Activated T-cell treated with anti-CD3 and anti-CD28 coated beads for 4 hours (primary cell): ENCODE measurements around the gene STC2.
"Not testable (repeated sequence)": the region's sequence is repeated elsewhere in the genome, so short reads cannot be mapped to it uniquely, and the experiment has no call there.

Source experiments
- DNase-seq: peaks from one replicate; pipeline ENCODE4 v3.0.0-alpha.2; 2020

The STC2 gene

DNA sequence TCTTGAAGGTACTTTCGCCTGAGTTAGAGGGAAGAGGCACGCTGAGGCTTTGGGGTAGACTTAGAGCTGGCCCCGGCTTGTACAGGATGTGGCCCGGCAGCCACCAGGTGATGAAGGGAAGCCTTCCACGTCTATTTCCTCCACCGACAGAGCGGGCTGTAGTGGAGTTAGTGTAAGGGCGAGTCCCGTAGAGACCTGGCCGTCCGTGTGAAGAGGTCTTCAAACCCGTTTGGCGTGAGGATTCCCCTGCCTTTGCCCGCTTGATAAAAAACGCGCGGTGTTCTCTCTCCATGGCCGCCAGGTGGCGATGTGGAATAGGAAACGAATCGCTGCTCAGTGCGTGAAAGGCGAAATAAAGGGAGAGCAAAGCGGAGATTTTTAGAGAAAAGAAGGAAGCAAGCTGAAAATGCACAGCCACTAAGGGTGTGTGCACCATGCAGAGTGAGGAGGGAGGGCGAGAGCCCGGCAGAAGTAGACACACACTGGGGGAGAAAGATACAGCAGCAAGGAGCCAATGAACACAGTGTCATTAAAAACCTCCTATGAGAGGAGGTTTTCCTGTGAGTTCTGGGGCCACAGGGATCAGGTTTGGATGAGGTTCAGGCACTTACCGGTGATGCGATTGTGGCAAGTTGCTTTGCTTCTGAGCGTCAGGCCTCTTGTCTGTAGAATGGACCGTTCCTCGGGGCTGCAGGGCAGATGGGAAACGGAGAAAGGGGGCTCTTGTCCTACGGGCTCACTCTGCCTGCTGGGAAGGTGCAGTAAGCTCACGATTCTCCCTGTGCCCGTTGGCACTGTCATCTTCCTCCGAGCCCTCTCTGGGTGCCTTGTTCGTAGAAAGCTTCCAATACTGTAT lies 34.2 kb downstream of the STC2 start:
- peak; percentile 56 for DNase-seq

DNA sequence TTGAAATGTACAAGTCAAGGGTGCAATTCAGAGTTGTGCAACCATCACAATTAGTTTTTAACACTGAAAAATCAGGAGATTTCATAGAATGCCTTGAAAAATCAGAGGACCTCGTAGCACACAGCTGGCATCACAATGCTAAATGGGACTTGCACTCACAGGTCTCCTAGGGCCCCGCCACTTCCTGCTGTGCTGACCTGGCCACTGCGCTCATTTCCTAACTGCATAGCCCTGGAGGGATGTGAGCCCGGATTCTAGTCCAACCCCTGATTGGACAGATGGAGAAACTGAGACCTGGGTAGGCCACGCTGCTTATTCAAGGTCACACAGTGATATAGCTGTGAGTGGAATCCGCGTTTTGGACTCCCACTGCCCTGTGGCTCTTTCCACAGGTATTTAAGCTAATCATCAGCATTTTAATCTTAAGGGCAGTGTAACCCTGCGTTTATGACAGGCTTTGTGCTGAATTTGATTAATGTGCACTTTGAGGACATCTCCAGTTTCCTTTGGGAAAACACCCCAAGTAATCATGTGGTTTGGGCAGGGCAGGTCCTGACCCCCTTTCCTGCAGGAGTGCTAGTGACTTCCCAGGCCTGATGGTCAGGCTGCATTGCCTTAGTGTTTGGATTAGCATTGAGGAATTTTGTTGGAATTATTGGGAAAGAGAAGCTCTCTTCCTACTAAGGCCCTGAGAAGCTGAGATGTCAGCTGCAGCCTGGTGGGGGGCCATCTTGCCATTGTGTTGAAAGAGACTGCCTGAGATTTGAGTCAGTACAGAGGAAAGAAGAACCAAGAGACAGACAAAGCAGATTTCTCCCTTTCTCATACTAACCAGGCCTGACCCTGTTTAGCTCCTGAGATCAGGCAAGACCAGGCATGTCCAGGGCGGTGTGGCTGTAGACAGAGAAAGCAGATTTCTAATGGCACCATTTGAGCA lies 36.2 kb downstream of the STC2 start:
- DNase-seq = no peak

DNA sequence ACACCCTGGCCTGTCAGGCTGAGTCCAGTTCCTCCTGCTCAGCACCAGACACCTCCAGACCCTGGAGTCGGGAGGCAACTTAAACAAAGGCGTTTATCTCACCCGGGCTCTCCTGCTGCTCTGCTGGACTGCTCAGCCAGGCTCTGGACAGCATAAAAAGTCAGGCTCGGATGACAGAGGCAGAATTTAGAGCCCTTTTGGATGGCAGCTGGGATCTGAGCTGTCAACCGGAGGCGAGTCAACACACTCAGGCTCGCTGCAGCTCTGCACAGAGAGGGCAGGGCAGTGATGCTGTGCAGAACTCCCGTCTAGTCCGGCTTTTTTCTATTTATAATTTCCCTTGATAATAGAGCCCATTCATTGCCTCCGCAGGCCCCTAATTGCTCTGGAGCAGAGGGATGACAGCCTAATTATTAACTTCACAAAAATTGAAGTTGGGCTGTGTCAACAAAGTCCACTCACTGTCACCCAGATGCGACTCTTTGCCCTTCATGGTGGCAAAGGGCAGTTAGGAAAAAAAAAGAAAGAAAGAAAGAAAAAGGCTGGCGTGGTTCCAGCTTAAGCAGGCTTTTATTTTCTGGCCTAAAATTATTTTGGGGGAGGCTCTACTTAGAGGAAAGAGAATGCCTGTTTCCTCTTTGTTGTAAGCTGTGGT lies 37.6 kb downstream of the STC2 start:
- no peak for DNase-seq

DNA sequence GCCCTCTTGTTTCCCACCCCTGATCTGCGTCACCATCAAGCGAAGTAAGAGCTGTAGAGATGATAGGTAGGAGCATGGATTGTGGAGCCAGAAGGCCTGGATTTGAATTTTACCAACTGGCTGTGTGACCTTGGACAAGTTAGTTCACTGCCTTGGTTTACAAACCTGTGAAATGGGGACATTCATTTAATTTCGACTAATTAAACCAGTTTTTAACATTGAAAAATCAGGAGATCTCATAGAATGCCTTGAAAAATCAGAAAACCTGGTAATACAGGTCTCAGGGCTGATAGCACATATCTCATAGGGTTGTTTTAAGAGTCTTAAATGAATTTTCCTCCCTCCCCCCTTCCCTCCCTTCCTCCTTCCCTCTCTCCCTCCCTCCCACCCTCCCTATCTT lies 38.8 kb downstream of the STC2 start:
- no peak for DNase-seq

DNA sequence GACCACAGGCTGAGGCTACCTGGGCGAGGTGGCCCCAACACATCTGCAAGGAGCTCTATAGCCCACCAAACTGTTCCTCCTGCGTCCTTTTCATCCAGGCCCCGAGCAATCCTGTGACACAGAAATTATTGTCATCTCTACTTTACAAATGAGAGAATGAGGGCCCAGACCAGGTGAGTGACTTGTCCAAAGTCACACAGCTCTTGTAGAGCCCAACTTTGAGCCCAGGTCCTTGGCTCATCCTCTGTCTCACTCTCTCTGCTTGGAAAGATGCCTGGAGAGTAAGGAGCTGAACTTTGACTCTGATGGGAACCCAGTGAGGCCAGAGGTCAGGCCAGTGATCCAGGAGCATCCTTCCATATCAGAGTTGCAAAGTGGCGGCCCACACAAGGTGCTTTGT lies 39.6 kb downstream of the STC2 start:
- no peak for DNase-seq

DNA sequence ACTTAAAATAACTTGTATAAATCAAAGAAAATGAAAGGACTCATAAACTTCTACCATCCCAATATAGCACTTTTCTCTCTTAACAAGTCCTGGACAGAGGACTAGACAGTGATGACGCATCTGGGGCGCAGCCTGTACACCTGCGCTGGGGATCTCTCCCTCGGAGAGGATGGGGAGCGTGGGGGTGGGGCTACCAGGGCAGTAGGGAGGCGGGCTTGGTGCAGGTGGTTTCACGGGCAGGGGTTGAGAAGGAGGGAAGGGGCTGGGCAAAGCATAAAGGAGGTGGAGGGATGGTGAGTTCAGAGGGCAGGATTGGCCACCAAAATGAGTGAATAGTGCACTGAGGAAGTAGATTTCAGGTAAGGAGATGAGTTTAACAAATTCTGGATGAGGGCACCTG lies 41.1 kb downstream of the STC2 start:
- no peak for DNase-seq

DNA sequence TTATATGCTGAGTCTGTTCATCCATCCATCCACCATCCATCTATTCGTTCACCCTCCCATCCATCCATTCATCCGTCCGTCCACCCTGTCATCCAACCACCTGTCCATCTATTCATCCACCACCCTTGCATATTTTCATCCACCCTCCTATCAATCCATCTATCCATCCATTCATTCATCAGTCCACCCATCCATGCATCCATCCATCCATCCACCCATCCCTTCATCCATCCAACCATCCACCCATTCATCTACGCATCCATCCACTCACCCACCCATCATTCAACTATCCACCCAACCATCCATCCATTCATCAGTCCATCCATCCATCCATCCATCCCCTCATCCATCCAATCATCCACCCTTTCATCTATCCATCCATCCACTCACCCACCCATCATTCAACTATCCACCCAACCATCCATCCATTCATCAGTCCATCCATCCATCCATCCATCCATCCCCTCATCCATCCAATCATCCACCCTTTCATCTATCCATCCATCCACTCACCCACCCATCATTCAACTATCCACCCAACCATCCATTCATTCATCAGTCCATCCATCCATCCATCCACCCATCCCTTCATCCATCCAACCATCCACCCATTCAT lies 43.8 kb downstream of the STC2 start:
- not testable (repeated sequence) for DNase-seq

DNA sequence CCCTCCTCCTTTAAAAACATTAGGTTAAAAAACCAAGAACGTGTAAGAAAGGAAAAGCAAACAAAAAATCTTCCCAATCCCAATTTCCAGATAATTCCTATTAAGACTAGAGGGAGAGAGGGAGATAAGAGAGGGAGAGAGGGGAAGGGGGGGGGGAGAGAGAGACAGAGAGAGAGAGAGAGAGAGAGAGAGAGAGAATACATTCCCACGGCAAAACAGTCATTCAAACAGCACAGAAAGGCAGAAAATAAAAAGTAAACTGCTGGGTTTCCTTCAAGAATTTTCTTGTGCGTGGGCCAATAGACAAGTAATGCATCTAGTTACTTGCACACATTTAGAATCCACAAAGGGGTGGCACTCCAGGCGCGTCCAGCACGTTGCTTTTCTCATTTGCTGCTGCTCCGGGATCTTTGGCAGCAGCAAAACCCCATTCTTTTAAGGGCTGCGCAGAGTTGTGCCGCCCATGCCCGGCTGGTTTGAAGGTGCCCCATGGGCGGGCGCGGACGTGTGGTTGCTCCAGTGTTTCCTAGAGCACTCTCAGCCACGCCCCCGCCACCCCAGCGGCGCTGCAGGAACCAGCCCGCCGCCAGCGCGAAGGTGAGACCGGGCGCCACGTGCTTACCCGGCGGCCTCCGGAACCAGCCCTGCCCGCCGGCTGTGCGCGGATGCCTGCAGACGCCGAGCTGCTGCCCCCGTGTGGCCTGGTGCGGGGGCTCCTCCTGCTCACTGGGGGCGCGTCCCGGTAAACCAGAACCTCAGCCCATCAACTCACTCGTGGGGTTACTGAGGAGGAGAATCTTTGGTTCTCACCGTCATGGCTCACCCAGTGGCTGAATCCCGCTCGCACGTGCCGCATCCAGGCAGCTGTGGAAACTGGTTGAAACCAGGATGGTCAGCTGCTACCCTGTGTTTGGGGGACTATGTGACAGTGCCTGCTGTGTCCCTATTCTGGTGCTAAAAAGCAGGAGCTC lies 44.6 kb downstream of the STC2 start:
- DNase-seq = peak; percentile 56

DNA sequence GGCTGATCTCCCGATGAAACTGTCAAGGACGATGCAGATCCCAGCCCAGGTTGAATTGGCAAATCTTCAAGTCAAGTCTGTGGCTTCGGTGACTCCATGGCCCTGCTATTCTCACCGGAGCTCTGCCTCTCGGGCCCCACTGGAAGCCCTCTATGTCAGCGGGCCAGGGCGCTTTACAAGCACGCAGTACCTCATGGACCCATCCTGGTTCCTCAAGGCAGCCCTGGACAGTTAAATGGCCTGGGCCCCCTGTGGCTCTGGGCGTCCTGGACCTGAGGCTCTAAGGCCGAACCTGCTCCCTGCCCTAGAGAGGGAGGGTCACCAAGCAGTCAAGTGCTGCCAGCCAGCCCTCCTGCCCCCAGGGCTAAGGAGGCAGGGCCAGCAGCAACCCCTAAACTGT lies 45.3 kb downstream of the STC2 start:
- DNase-seq = no peak

DNA sequence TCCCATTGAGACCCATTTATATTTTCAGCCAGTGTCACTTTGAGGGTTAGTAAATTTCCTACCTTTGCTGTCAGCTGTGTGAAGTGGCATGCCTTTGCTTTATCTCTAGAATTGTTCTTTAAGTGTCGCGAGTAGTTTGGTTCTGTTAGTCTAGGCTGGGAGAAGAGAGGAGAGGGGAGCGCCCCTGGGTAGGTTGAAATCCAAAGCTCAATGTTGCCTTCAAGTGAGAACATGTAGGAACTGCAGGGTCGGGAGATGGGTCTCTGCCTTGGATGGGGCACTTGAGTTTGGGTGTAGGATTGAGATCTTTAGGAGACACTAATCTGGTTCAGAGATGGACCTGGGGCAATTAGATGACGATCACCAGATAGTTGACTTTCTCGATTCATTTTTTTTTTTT lies 46.3 kb downstream of the STC2 start:
- DNase-seq = no peak

DNA sequence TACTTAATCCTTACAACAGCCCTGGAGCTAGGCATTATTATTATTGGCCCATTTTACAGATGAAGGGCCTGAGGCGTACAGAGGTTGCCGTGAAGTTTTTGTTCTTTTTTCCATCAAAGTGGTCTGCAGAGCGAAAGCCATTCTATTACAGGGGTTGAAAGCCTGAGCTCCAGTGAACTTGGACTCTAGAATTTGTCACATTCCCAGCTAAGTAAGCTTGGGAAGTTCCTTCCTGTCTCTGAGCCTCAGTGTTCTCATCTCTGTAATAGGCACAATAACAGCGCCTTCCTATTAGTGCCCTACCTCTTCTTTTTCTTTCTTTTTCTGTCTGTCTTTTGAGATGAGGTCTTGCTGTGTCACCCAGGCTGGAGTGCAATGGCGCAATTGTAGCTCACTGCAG lies 49.0 kb downstream of the STC2 start:
- DNase-seq = no peak

DNA sequence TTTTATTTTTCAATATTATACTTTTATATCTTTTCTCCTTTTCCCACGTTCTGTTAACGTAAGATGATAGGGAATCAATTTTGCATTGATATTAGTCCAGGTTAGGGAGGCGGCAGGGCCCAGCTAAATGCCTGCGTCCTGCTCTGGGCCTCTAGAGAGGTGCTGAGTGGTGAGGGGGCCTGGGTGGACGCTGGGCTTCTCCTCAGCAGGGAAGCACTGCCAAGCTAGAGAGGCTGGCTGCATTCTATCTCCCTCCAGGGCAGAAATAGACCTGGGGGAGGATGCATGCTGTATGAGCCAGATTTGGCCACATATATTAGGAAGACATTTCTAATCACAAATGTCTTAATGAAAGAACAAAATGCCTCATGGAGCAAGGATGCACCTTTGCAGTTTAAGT lies 49.6 kb downstream of the STC2 start:
- no peak for DNase-seq

DNA sequence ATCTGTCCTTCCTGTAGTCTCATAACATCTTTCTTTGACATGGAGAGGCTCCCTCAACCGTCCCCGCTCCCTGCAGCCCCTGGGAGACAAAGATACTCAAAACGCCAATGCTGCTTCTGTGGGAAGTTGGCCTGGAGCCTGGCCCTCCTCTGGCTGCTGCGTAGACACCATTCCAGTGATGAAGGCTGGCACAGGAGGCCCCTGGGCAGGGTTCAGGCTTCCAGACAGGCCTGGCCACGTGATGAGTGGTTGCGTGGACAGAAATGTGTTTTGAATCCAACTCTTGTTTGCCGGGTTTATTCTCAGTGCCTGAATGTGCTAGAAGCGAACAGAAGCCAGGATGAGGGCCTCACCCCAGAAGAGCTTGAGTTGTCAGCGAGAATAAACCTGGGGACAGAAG lies 50.0 kb downstream of the STC2 start:
- no peak for DNase-seq

DNA sequence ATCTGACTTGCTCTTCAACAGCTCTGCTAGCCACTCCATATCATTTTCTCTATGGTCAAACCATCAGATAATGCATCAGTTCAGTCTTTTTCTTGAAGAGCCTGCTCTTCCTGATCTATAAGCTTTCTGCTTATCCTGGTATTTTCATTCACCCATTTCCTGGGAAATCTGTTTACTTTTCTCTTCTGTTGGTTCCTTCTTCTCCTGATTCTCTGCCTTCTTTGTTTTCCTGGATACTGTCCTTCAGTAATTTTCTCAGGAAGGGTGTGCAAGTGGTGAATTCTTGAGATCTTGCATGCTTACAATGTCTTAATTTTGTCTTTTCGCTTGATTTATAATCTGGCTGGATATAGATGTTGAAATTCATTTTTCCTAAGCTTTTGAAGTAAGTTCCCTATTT lies 53.4 kb downstream of the STC2 start:
- DNase-seq = no peak

DNA sequence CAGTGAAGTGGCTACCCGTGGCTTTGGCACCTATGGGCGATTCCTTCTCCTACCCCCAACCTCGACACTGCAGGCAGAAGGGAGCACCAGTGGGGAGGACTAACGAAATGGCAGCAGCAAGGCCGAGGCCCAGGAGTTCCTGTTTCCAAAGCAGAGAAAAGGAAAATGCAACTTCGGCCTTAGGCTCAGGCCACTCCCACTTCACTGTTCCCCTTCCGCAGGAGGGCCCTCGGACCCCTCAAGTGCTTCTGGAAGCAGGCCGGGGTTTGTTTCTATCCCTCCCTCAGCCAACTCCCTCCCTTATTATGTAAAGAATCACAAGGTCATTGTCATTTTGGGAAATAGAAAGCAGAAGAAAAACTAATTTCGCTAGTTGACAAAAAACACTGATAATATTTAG lies 56.8 kb downstream of the STC2 start:
- DNase-seq = no peak

DNA sequence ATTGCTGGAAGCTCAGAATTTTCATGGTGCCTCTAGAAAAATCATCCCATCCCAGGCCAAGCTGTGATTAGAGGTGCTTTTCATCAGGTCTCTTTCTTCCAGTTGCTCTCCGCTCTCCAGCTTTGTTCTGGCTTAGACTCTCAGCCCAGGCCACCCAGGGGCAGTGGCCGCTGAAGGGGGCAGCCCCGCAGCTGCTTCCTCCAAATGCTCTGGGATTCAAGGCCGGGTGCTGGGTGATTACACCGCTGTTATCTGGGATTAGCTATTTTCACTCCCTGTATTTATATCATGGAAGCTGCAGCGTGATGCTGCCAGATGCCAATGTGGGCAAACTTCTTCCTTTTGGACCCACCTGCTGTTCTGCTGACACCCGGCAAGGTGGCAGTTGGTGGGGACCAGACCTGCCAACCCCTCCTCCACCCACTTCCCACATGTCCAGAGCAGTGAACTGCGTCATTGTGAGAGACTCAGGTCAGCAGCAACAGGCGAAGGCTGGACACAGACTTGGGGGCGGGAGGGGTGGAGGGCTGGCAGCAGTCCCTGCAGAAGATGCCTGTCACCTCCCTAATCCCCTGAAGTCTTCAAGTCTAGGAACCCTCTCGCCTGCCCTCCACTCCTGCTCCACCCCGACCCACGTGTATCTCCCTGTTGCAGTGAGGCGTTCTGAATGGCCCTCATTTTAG lies 59.3 kb downstream of the STC2 start:
- DNase-seq = no peak

DNA sequence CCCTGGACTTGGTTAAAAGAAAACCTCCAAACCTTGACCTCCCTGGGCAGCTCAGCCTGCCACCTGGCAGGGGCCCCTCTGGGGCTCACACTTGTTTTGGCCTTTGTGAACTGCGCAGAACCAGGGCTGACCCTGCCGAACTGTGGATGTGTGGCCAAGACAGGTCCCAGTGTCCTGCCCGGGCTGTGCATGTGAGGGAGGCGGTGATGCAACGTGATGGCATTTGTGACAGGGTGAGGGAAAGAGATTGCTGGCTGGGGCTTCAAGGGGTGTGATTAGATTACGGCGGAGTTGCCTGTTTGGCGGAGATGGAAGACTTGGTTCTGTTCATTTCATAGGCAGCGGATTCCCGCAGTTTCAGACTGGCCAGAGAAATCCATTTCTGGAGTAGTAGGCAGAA lies 62.8 kb downstream of the STC2 start:
- no peak for DNase-seq
